Spleen (tissue), 7 donors: ENCODE measurements around the gene CFB.
"Not testable (repeated sequence)": the region's sequence is repeated elsewhere in the genome, so short reads cannot be mapped to it uniquely, and the experiment has no call there.

ENCODE experiments used
- CTCF ChIP-seq, 11 experiments: fragments of 200-600 bp in 7 of 11; fragments of 450-650 bp in 4 of 11; sonication (generic) in 4 of 11; IDR thresholded peaks in 8 of 11; conservative IDR thresholded peaks in 3 of 11; 1 replicate in 7 of 11; 2 replicates in 4 of 11; pipeline versions ENCODE4 v1.4.0 to v1.8.0; 2016 to 2021; ENCODE audit warnings: antibody characterized with exemption in 11 of 11, inconsistent platforms in 4 of 11, mild to moderate bottlenecking in 1 of 11
- POLR2A ChIP-seq, 3 donors: fragments of 450-650 bp; IDR thresholded peaks; one replicate each; pipeline ENCODE4 v1.5.1; 2017; ENCODE audit warnings: antibody characterized with exemption in 3 of 3, mild to moderate bottlenecking in 1 of 3
- donor health status: DM: no; HTN: no; CAD: no; lungs with moderate emphysema.
- donor health status: DM: no; HTN: no; CAD: no.
- donor health status: DM: no; HTN: no; CAD: no.

GRCh38 chr6:31980998-31981397 is 35.1 kb downstream of the CFB start:
- TF ChIP-seq POLR2A (IDR thresholded peaks at IDR 0.05); CTCF (IDR thresholded peaks at IDR 0.05 in 8 of 11, conservative IDR thresholded peaks at IDR 0.05 in 3 of 11): not testable (repeated sequence)
